Brain microvascular endothelial cell (primary cell): ENCODE measurements around the gene C1QTNF5.

Source experiments
- DNase-seq: peaks from one replicate; pipeline ENCODE4 v3.0.0-alpha.2; 2020
- H3K27ac ChIP-seq: fragments of 250-450 bp; sonication (Bioruptor Pico); 2 replicates; pipeline ENCODE4 v1.5.1; 2020; ENCODE audit warnings: mild to moderate bottlenecking, moderate library complexity
- H3K27me3 ChIP-seq: fragments of 250-450 bp; sonication (Bioruptor Pico); replicated peaks from 2 replicates; pipeline ENCODE4 v1.5.1; 2020; ENCODE audit warnings: mild to moderate bottlenecking
- H3K36me3 ChIP-seq: fragments of 250-450 bp; sonication (Bioruptor Pico); replicated peaks from 2 replicates; pipeline ENCODE4 v1.5.1; 2020; ENCODE audit warnings: mild to moderate bottlenecking
- H3K4me3 ChIP-seq: 2 replicates; pipeline ENCODE4 v1.5.1; 2011; ENCODE audit warnings: low read depth, mild to moderate bottlenecking, control low read depth, low read length, moderate library complexity
- CTCF ChIP-seq: IDR thresholded peaks from 2 replicates; pipeline ENCODE4 v1.5.1; 2011; ENCODE audit warnings: low read depth, mild to moderate bottlenecking, moderate library complexity, low read length, control low read depth, inconsistent platforms; ENCODE audit errors: missing control alignments
- in situ Hi-C: cut with HindIII; loops from 2 replicates; pipeline ENCODE4 v1.10.0; 2017; ENCODE audit warnings: low sequenced_read_pairs, low pct_ligation_motif_present

C1QTNF5 gene

DNA sequence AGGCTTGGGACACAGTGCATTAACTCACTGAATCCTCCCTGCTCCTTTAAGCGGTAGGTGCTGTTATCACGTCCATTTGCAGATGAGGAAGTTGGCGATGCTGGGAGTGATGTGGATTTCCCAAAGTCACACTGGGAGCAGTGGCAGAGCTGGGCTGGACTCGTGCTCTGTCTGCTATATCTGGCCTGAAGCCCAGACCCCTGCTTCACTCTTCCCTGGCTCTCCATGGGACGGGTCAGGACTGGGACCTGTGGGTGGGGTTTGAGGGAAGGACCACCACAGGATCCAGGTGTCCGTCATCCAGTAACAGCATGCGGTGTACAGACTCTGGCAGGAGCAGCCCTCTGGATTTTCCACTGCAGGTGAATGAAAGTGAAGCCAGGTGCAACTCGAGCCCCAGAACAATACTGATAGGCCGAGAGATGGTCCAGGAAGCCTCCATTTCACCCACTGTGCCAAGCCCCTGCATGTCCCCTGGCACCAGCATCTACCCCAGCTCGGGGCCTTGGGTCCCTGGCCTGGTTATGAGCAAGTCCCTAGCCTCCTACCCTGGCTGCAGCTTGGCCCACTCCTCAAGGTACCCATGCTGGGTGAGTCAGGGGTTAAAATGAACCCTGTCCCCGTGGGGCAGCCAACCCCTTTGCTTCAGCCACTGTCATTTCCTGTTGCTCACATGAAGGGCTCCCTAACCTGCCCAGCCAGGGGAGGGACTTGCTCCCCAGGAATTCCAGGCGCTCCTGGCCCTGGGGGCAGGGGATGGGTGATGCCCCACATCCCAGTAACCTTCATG, 36.6 kb upstream of the C1QTNF5 start:
- no peak for TF ChIP-seq CTCF
- no peaks in the 10 kb centered on the region for H3K36me3 ChIP-seq
- peaks cover 4% of the 10 kb centered on the region for H3K27me3 ChIP-seq
- no peak for DNase-seq
- H3K4me3 ChIP-seq, result no peak overlapping the region
- in situ Hi-C loops, result no loop called here
- H3K27ac ChIP-seq, result no peak overlapping the region

DNA sequence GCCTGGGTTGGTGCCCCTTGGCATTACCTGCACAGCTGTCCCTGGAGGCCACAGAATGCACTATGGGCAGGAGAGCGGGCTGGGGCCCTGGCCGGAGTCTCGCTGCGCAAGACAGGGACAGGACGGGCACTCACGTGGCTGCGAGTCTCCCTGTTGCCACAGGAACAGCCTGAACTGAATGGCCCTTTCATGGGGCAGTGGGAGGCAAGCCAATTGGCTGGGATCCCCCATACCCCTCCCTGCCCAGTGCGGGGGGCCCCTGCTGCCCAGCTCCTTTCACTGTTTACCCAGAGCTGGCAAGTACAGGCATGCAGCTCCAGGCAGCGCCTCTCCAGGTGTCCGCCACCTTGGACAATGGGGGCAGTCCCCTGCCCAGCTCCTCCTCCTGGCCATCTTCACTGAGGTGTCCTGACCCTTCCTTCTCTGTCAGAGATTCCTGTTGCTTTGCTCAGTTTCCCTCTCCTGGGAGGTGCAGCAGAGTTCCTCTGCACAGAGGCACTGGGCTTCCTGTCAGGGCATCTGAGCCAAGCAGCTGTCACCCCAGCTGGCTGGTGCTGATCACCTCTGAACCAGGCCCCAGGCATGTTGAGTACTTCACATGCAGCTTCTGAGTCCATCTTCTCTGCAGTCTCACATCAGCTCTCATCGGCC, 35.6 kb upstream of the C1QTNF5 start:
- no peak for DNase-seq
- no peak for TF ChIP-seq CTCF
- in situ Hi-C loops, result no loop called here
- H3K4me3 ChIP-seq, result no peak overlapping the region
- peaks cover 4% of the 10 kb centered on the region for H3K27me3 ChIP-seq
- no peak overlapping the region for H3K27ac ChIP-seq
- no peaks in the 10 kb centered on the region for H3K36me3 ChIP-seq

DNA sequence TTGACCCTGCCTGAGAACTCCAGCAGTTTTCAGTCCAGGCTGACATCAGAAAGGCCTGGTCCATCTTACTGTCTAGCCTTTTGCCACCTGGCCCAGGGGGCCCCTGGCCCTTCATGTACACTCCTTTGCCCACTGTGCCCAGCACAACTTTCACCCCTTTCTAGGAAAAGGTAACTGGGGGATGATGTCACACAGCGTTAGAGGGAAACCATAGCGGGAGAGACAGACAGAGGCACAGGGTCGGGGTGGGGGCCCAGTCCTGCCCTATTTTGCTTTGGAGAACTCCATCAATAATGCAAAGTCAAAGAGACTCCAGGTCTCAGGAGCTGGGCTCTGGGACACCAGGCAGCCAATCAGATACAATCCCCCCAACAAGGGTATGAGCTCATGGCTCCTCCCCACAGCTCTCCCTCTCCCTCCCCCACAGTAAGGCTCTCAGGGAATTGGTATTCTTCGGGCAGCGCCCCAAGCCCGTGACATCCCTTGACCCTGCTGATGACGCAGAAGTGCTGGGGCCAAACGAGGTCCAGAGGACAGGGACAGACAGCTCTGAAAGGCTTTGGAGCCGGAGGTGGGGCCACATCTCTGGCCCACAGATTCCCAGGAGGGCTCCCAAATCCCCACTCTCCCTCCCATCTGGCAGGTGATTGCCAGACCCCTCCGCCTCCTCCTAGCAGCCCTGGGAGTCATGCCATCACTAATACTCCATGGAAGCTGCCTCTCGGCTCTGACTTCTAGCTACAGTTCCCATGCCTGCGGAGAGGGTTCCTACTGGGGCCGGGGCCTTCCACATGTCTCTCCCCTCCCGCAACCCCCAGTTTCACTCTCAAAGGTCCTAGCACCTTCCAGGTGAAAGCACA, 34.9 kb upstream of the C1QTNF5 start:
- no peak for TF ChIP-seq CTCF
- Histone ChIP-seq H3K27ac (no peak overlapping the region), H3K27me3 (no peaks in the 10 kb centered on the region), H3K4me3 (no peak overlapping the region), H3K36me3 (no peaks in the 10 kb centered on the region)
- DNase-seq, result peak; percentile 27
- in situ Hi-C loops, result no loop called here

DNA sequence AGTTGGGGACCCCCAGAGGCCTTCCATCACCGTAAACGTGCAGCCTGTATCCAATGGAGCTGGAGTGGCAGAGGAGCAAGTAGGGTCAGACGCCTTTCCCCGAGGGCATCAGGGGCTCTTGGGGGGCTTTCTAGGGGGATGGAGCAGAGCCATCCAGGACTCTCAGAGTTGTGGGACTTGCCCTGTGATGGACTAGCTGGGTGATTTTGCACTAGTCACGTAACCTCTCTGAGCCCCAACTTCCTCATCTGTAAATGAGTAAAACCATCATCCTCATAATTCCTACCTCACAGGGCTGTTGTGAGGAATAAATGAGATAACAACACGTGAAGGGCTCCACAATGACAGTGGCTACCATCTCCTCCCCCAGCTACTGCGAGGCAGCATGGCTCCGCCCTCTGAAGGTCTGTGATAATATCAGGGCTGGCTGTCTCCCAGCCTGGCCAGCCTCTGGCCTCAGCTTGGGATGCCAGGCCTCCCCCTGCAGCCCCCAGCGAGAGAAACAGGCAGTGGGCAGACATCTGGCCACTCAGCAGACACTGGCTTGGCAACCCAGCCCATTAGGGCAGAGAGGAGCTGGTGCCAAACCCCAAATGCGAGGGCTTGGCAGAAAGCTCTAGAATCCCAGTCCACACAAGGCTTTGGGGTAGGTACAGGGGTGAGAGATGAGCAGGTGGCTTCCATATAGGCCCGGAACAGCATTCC, 34.1 kb upstream of the C1QTNF5 start:
- no peak for DNase-seq

More for the DNA sequence above, 34.1 kb upstream of the C1QTNF5 start:
- no peaks in the 10 kb centered on the region for H3K27me3 ChIP-seq
- H3K4me3 ChIP-seq, result no peak overlapping the region
- H3K27ac ChIP-seq, result no peak overlapping the region
- in situ Hi-C loops, result no loop called here
- no peaks in the 10 kb centered on the region for H3K36me3 ChIP-seq
- TF ChIP-seq CTCF, result no peak
